Measurements from ENCODE around the gene MLXIP. TPM values are rescaled to one million over a fixed set of nuclear protein-coding genes. Genes with fewer than 3 reads are reported as not detected.

The MLXIP gene
- total and polyA plus RNA-seq, 2 experiments from 2014 or later = 16.2 to 23.0 TPM

DNA sequence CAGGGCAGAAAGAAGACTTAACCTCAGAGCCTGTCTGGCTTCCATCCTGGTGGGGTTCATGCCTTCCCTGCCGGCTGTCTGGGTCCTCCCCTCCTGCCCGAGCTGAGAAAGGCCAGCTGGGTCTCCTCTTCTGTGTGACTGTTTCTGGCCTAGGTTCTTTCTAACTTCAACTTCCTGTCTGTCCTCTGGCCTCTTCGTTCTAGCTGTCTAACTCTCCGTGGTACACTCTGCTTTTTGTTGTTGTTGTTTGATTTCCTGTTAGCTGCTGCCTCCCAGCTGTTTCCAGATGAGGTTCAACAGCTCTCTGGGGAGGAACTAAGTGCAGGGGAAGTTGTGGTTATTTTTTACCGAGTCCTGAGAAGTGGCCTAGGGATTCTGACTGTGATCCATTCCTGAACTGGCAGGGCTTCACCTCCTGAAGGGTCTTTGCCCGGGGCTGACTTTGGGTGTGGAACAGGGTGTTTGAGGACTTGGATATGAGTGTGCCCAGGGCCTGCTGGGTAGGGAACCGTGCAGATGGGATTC is 3.2 kb downstream of the MLXIP start:
- Histone ChIP-seq H3K4me2 (peak overlapping the region; percentile 82; the same call in 1 of the 2 replicates), H3F3A (replicated peaks; ENCODE audit: low read depth) (0 out of 2 replicates have a peak, but pooled peaks cover 3% of the 10 kb centered on the region), H3K79me2 (replicated peaks; ENCODE audit: insufficient read depth) (peaks cover 55% of the 10 kb centered on the region), H3K27me3 (ENCODE audit: insufficient read depth) (peaks cover 21% of the 10 kb centered on the region), H3K27ac (ENCODE audit: low read depth) (no peak overlapping the region), H4K20me1 (replicated peaks; ENCODE audit: insufficient read depth) (peaks cover 17% of the 10 kb centered on the region; the same call in 1 of the 2 replicates), H3K36me3 (ENCODE audit: insufficient read depth) (no peaks in the 10 kb centered on the region), H3K4me3 (0 out of 2 replicates have a peak overlapping the region, but pooled peaks have one; percentile 72), H3K9me2 (ENCODE audit: insufficient read depth) (no peaks in the 10 kb centered on the region), H3K4me1 (ENCODE audit: insufficient read depth) (peaks cover 26% of the 10 kb centered on the region; the same call in 1 of the 2 replicates), H2AFZ (no peak overlapping the region)
- H3K27me3 Mint-ChIP-seq (ENCODE audit: insufficient read depth, low read depth, poor library complexity) = peaks cover 19% of the 10 kb centered on the region
- DNase-seq (ENCODE audit: low spot score) = no peak
- H3K4me1 Mint-ChIP-seq = peaks cover 25% of the 10 kb centered on the region
- no peaks in the 10 kb centered on the region; the same call in 2 of the 3 replicates for H3K9me3 Mint-ChIP-seq
- no peak overlapping the region for H3K27ac Mint-ChIP-seq
- H3K4me3 Mint-ChIP-seq = no peak overlapping the region
- TF ChIP-seq STAT1 (IDR thresholded peaks at IDR 0.05; ENCODE audit: unreplicated experiment) = no peak
- TF ChIP-seq EZH2phosphoT487 (IDR thresholded peaks at IDR 0.05; ENCODE audit: unreplicated experiment) = no peak
- TF ChIP-seq, protein P1, sequence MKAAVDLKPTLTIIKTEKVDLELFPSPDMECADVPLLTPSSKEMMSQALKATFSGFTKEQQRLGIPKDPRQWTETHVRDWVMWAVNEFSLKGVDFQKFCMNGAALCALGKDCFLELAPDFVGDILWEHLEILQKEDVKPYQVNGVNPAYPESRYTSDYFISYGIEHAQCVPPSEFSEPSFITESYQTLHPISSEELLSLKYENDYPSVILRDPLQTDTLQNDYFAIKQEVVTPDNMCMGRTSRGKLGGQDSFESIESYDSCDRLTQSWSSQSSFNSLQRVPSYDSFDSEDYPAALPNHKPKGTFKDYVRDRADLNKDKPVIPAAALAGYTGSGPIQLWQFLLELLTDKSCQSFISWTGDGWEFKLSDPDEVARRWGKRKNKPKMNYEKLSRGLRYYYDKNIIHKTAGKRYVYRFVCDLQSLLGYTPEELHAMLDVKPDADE (IDR thresholded peaks at IDR 0.05) = no peak
- TF ChIP-seq, protein P2, sequence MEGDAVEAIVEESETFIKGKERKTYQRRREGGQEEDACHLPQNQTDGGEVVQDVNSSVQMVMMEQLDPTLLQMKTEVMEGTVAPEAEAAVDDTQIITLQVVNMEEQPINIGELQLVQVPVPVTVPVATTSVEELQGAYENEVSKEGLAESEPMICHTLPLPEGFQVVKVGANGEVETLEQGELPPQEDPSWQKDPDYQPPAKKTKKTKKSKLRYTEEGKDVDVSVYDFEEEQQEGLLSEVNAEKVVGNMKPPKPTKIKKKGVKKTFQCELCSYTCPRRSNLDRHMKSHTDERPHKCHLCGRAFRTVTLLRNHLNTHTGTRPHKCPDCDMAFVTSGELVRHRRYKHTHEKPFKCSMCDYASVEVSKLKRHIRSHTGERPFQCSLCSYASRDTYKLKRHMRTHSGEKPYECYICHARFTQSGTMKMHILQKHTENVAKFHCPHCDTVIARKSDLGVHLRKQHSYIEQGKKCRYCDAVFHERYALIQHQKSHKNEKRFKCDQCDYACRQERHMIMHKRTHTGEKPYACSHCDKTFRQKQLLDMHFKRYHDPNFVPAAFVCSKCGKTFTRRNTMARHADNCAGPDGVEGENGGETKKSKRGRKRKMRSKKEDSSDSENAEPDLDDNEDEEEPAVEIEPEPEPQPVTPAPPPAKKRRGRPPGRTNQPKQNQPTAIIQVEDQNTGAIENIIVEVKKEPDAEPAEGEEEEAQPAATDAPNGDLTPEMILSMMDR (conservative IDR thresholded peaks at IDR 0.05; ENCODE audit: low read depth in 2 of 2) = no peak
- no peak for TF ChIP-seq CREB1 (CRISPR knock-in tag; IDR thresholded peaks at IDR 0.05; ENCODE audit: low read depth)
- no peak for TF ChIP-seq JUNB (IDR thresholded peaks at IDR 0.05; ENCODE audit: unreplicated experiment)
- TF ChIP-seq EZH2 (IDR thresholded peaks at IDR 0.05; ENCODE audit: low read depth, unreplicated experiment) = no peak
- TF ChIP-seq, protein P3, sequence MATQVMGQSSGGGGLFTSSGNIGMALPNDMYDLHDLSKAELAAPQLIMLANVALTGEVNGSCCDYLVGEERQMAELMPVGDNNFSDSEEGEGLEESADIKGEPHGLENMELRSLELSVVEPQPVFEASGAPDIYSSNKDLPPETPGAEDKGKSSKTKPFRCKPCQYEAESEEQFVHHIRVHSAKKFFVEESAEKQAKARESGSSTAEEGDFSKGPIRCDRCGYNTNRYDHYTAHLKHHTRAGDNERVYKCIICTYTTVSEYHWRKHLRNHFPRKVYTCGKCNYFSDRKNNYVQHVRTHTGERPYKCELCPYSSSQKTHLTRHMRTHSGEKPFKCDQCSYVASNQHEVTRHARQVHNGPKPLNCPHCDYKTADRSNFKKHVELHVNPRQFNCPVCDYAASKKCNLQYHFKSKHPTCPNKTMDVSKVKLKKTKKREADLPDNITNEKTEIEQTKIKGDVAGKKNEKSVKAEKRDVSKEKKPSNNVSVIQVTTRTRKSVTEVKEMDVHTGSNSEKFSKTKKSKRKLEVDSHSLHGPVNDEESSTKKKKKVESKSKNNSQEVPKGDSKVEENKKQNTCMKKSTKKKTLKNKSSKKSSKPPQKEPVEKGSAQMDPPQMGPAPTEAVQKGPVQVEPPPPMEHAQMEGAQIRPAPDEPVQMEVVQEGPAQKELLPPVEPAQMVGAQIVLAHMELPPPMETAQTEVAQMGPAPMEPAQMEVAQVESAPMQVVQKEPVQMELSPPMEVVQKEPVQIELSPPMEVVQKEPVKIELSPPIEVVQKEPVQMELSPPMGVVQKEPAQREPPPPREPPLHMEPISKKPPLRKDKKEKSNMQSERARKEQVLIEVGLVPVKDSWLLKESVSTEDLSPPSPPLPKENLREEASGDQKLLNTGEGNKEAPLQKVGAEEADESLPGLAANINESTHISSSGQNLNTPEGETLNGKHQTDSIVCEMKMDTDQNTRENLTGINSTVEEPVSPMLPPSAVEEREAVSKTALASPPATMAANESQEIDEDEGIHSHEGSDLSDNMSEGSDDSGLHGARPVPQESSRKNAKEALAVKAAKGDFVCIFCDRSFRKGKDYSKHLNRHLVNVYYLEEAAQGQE (IDR thresholded peaks at IDR 0.05; ENCODE audit: unreplicated experiment) = no peak
- no peak for TF ChIP-seq ZNF331 (CRISPR knock-in tag; IDR thresholded peaks at IDR 0.05; ENCODE audit: low read depth)
- no peak for TF ChIP-seq NANOG (IDR thresholded peaks at IDR 0.05; ENCODE audit: borderline replicate concordance)
- no peak for TF ChIP-seq ZNF114 (CRISPR knock-in tag; IDR thresholded peaks at IDR 0.05)
- TF ChIP-seq POLR2AphosphoS5 (IDR thresholded peaks at IDR 0.05; ENCODE audit: low read depth) = no peak
- TF ChIP-seq, protein P4, sequence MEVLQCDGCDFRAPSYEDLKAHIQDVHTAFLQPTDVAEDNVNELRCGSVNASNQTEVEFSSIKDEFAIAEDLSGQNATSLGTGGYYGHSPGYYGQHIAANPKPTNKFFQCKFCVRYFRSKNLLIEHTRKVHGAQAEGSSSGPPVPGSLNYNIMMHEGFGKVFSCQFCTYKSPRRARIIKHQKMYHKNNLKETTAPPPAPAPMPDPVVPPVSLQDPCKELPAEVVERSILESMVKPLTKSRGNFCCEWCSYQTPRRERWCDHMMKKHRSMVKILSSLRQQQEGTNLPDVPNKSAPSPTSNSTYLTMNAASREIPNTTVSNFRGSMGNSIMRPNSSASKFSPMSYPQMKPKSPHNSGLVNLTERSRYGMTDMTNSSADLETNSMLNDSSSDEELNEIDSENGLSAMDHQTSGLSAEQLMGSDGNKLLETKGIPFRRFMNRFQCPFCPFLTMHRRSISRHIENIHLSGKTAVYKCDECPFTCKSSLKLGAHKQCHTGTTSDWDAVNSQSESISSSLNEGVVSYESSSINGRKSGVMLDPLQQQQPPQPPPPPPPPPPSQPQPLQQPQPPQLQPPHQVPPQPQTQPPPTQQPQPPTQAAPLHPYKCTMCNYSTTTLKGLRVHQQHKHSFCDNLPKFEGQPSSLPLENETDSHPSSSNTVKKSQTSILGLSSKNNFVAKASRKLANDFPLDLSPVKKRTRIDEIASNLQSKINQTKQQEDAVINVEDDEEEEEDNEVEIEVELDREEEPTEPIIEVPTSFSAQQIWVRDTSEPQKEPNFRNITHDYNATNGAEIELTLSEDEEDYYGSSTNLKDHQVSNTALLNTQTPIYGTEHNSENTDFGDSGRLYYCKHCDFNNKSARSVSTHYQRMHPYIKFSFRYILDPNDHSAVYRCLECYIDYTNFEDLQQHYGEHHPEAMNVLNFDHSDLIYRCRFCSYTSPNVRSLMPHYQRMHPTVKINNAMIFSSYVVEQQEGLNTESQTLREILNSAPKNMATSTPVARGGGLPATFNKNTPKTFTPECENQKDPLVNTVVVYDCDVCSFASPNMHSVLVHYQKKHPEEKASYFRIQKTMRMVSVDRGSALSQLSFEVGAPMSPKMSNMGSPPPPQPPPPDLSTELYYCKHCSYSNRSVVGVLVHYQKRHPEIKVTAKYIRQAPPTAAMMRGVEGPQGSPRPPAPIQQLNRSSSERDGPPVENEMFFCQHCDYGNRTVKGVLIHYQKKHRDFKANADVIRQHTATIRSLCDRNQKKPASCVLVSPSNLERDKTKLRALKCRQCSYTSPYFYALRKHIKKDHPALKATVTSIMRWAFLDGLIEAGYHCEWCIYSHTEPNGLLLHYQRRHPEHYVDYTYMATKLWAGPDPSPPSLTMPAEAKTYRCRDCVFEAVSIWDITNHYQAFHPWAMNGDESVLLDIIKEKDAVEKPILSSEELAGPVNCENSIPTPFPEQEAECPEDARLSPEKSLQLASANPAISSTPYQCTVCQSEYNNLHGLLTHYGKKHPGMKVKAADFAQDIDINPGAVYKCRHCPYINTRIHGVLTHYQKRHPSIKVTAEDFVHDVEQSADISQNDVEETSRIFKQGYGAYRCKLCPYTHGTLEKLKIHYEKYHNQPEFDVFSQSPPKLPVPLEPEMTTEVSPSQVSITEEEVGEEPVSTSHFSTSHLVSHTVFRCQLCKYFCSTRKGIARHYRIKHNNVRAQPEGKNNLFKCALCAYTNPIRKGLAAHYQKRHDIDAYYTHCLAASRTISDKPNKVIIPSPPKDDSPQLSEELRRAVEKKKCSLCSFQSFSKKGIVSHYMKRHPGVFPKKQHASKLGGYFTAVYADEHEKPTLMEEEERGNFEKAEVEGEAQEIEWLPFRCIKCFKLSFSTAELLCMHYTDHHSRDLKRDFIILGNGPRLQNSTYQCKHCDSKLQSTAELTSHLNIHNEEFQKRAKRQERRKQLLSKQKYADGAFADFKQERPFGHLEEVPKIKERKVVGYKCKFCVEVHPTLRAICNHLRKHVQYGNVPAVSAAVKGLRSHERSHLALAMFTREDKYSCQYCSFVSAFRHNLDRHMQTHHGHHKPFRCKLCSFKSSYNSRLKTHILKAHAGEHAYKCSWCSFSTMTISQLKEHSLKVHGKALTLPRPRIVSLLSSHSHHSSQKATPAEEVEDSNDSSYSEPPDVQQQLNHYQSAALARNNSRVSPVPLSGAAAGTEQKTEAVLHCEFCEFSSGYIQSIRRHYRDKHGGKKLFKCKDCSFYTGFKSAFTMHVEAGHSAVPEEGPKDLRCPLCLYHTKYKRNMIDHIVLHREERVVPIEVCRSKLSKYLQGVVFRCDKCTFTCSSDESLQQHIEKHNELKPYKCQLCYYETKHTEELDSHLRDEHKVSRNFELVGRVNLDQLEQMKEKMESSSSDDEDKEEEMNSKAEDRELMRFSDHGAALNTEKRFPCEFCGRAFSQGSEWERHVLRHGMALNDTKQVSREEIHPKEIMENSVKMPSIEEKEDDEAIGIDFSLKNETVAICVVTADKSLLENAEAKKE (CRISPR knock-in tag; IDR thresholded peaks at IDR 0.05) = no peak
- peaks cover 4% of the 10 kb centered on the region; the same call in 1 of the 3 replicates for H3K36me3 Mint-ChIP-seq (ENCODE audit: low read depth)
- no peak for ATAC-seq
